CD4-positive, alpha-beta T cell treated with Interleukin-10 for 1 hour (primary cell): Measurements from ENCODE around the gene CLTCL1.
A peak's percentile ranks its signal among the peaks of the same experiment; 100 is the strongest.
"Not testable (repeated sequence)": the region's sequence is repeated elsewhere in the genome, so short reads cannot be mapped to it uniquely, and the experiment has no call there.

Experiments used
- DNase-seq: peaks from one replicate; pipeline ENCODE4 v3.0.0-alpha.2; 2020

Gene CLTCL1

DNA sequence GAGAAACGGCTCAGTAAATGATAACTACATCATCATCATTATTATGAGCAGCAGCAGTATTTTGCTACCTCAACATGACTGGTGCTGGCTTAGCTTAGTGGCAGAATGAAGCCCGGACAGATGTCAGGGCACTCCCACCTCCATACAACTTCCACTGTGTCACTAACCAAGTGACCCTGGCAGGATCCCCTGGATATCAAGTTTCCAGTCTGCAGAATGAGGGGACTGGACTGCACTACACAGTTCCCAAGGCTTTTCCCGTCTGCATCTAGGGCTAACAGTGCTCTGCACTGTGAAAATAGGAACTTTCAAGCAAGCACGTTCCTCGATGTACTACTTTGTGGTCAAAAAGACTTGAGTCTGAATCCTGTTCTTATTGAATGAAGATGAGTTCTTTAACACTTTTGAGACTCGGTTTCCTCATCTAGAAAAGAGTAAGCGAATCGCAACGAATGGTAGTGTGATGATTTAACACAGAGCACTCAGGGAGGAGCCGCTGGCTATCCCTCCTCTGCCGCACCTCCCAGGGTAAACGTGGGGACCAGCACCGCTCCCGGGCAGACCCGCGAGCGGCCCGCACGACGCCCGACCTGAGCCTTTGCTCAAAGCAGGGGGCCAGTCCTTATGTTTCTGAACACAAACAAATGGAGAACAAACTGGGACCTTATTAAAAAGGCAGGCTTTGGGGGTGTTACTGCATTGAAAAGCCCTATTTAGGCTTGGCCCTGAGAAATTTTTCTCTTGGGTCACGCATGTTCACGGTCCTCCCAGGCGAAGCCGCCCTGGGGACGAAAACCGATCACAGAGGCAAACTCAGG, 910 bp downstream of the CLTCL1 start:
- DNase-seq, result no peak

DNA sequence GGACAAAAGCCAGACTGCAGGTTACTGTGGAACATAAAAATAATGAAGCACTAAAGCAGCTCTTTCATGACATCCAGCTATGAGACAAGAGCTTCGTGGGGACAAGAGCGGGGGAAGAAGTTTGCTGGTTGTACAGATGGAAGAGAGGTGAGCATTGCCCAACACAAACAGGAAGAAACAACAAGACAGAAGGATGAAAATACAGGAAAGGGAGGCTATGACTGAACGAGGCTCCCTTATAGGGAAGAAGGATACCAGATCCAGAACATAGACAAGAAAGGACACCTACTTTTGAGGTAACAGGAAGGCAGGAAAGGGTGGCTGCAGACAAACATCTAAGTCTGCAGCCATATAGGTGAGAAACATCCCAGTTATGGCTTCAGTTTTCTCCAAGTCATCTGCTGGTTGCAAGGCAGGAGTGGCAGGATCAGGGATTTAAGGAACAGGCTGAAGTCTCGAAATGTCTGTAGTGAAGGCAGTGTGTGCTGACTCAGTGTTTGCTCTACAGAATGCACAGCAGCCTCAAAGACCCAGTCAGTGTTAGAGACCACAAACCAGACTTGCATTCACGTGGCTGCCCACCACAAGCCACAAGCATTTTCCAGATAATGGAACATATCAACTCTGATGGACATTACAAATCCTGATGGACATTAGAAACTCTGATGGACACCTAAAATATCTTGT, 1.9 kb downstream of the CLTCL1 start:
- DNase-seq, result peak; percentile 12

DNA sequence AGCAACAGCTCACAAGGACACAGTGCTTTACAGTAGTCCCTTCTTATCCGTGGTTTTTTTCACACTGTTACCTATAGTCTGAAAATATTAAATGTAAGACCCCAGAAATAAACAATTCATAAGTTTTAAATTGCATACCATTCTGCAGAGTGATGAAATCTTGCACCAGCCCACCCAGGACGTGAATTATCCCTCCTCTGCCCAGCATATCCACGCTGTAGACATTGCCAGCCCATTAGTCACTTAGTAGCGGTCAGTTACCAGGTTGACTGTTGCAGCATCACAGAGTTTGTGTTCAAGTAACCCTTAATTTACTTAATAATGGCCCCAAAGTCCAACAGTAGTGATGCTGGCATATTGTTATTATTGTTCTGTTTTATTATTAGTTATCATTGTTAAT, 3.6 kb downstream of the CLTCL1 start:
- DNase-seq, result no peak

DNA sequence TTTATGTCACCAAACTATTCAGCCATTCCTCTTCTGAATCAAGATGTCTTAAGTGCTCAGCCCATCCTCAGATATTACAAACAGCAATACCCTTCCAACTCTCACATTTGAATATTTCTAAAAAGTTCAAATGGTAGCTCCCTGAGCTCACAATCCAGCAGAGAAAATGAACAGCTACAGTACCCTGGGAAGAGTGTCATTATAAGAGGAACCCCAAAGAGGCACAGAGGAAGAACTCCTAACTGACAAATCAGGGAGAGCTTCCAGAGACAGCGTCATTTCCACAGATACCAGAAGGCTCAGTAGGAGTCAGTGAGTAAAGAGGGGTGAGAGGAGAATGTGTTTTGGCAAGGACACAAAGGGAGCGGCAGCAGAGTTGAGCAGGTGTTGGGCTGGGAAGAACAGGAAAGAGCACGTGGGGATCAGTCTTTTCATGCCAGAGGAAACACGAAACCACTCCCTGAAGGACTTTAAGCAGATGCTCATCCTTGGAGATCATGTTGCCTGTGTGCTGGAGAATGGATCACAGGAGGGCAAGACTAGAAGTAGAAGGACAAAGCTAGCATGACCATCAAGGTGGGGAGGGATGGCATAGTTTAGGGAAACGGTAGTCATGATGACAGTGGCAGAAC, 4.3 kb downstream of the CLTCL1 start:
- no peak for DNase-seq

DNA sequence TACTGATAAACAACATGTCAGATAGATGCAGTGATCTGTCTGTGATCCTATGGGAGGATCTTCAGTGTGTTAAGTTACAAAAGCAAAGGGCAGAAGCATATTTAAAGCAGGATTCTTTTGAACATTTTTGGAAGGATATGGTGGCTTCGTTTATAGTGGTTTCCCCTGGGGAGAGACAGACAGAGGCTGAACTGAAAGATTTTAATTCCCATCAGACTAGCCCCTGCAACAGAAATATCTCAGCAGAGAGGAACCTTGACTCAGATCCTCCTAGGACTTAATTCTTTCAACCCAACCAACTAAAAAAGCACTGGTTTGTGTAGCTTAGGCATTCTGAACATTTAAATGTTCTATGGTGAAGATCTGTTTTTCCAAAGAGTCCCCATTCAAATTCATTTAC, 5.7 kb downstream of the CLTCL1 start:
- no peak for DNase-seq

DNA sequence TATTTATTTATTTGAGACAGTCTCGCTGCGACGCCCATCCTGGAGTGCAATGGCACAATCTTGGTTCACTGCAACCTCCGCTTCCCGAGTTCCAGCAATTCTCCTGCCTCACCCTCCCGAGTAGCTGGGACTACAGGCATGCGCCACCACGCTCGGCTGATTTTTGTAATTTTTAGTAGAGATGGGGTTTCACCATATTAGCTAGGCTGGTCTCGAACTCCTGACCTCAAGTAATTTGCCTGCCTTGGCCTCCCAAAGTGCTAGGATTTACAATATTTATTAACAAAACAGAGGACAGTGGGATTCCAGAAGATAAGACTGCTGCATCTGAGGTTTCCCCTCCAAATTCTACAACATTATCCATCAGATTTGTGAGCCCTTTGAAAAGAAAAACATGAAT, 12.4 kb downstream of the CLTCL1 start:
- not testable (repeated sequence) for DNase-seq

DNA sequence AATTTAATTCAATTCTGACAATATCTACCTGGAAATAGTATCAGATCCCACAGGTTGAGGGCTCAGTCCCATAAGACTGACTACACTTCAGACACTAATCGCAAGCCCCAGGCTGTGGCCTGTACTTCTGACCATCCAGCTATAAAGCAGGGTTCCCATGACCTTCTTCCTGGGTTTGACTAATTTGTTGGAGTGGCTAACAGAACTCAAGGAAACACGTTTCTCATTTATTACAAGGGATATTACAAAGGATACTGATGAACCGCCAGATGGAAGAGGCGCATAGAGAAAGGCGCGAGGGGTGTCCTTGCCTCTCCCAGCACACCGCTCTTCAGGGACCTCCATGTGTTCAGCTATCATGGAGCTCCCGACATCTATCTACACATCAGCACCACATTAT, 13.7 kb downstream of the CLTCL1 start:
- no peak for DNase-seq

DNA sequence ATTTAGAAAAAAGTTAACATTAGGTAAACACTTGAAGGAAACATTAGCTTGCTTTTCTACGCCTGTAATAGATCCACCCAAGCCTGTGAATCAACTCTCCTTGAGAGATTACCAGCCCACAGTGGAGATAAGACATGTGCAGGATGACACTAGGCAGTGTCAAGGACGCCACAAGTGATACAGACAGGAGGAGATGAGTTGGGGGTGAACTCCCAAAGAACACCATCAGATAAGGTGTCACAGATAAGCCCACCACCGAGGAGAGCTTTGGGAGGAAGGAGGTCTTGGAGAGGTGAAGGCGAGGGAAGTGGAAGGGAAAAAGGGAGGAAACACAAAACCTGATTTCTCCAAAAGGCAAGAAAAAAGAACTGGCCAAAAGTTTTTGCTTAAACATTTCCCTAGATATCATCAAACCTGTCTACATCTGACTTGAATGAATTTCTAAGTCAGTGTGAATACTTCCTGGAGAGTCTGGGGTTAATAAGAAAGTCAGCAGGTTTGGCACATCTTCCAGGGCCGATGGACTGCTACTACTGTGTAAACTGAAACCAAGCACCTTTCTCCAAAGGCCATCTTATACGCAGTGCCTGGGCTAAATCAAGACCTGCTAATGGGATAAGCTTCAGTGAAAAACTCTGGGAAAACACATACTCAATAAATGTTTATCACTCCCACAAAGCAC, 15.5 kb downstream of the CLTCL1 start:
- DNase-seq, result no peak

DNA sequence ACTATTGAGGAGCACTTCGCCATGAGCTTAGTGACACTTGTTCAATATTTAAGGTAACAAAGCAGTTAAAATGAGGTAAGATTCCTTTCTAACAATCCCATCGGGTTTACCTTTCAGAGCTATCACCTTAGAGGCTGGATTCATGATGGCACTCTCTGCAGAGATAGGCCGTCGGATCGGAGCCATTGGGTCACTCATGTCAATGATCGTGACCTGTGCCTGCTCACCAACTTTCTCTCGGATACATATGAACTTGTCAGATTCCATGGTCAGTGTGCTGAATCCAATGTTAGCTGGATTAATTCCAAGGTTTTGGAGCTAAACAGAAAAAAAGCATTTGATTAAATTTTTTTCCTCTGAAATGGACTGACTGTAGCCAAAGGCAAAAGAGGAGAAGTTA, 16.0 kb downstream of the CLTCL1 start:
- no peak for DNase-seq

DNA sequence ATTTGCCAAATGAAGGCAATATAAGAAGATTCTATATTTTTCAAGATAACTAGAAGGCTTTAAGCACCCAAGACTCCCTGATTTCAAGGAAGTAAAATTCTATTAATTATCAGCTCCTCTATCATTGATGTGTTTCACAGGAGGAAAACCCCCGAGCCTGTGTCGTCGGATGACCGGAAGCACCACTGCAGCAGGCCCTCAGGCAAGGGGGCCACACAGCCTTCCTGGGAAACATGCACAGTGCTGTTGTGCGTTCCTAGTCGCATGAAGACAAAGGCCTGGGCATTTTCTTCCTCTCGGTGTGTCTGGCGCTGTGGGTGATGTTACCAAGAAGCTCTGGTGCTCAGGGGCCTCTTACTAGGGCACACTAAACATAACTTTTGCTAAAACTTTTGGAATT, 16.4 kb downstream of the CLTCL1 start:
- DNase-seq, result no peak

DNA sequence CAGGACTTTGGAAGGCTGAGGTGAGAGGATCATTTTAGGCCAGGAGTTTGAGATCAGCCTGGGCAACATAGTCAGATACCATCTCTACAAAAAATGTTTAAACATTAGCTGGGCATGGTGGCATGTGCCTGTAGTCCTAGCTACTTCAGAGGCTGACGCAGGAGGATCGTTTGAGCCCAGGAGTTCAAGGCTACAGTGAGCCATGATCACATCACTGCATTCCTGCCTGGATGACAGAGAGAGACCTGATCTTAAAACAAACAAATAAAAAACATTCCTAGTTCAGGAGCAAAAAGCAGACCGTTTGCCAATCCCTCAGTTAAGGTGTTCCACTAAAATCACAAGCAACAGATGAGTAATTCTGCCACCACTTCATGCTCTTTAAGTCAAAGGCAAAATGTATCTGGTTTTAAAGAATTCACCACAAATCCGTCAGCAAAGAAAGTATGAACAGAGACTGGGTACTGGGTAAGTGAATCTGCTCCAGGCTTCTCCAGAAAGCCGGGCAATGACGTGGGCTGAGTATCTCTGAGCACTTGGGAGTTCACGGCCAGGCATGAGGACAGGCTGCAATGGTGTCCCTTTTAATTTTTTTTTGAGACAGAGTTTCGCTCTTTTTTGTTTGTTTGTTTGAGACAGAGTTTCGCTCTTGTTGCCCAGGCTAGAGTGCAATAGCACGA, 19.5 kb downstream of the CLTCL1 start:
- no peak for DNase-seq

DNA sequence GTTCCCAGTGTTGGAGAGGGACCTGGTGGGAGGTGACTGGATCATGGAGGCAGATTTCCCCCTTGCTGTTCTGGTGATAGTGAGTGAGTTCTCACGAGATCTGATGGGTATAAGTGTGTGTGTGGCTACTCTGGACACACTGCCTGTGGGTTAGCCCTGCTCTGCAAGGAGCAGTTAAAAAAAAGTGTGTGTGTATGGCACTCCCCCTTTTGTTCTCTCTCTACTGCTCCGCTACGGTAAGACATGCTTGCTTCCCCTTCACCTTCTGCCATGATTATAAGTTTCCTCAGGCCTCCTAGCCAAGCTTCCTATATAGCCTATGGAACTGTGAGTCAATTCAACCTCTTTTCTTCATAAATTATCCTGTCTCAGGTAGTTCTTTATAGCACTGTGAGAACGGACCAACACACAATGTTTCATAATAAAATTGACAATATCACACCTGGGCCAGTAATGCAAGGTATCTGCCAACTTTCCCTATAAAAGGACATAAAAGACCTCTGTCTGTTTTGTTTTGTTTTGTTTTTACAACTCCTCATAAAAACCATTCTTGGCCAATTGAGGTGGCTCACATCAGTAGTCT, 20.2 kb downstream of the CLTCL1 start:
- DNase-seq, result no peak

DNA sequence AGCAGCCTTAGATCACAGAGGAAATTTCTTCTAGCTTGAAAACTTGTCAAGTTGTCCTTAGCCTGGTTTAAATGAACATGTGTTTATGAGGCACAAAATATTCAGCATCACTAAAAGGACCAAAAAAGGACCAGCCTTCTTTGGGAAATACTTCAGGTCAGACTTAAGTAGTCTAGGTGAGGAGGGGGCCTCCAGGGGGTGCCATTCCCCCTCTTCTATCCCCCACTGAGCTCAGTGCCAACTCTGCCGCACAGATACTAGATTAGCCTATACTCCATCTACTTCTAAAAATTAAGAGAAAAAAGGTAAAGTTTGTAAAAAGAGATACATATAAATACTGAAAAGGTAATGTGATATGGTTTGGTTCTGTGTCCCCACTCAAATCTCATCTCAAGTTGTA, 20.6 kb downstream of the CLTCL1 start:
- no peak for DNase-seq

DNA sequence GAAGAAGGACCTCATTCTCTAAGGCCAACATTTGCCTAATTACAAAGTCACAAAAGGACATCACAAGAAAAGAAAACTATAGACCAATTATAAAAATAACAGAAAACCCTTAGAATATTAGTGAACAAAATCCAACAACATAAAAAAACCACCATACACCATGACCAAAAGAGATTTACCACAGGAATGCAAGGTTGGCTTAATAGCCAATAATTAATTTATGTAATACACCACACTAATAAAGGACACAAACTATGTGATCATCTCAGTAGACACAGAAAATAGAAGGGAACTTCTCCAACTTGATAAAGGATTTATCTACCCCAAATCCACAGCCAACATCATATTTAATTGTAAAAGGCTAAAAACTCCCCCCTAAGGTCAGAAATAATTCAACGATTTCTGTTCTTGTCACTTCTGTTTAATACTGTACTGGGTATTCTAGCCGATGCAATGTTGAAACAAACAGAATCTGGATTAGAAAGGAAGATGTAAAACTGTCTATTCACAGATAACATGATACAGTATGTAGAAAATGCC, 24.9 kb downstream of the CLTCL1 start:
- no peak for DNase-seq

DNA sequence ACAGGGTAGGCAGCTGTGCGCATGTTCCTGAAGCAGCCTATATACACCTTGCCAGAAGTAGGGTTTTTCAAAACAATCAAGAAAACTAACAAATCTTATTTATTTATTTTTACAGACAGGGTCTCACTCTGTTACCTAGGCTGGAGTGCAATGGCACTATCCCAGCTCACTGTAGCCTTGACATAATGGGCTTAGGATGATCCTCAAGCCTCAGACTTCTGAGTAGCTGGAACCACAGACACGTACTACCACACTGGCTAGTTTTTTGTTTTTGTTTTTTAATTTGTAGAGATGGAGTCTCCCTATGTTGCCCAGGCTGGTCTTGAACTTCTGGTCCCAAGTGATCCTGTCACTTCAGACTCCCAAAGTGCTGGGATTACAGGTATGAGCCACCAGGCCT, 25.7 kb downstream of the CLTCL1 start:
- no peak for DNase-seq

DNA sequence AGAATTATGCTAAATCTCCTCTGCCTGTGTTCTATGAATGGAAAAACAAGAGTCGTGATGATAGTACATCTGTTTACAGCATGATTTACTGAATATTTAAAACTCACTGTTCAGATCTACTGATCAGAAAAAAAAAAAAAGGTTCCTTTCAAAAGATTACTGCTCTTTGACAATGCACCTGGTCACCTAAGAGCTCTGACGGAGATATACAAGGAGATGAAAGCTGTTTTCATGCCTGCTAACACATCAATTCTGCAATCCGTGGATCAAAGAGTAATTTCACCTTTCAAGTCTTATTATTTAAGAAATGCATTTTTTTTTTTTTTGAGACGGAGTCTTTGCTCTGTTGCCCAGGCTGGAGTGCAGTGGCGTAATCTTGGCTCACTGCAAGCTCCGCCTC, 30.7 kb downstream of the CLTCL1 start:
- DNase-seq, result no peak

DNA sequence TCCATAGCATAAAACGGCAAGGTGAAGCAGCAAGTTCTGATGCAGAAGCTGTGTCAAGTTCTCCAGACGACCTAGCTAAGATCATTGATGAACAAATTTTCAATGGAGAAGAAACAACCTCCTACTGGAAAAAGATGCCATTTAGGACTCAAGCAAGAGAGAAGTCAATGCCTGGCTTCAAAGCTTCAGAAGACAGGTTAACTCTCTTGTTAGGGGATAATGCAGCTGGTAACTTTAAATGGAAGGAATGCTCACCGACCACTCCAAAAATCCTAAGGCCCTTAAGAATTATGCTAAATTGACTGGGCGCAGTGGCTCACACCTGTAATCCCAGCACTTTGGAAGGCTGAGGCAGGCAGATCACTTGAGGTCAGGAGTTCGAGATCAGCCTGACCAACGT, 31.3 kb downstream of the CLTCL1 start:
- no peak for DNase-seq

DNA sequence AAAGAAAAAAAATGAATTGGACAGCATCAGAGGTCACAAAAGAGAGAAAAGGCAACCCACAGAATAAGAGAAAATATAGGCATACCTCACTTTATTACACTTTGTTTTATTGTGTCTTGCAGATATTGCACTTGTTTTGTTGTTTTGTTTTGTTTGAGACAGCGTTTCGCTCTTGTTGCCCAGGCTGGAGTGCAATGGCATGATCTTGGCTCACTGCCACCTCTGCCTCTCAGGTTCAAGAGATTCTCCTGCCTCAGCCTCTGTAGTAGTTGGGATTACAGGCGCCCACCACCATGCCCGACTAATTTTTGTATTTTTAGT, 32.6 kb downstream of the CLTCL1 start:
- not testable (repeated sequence) for DNase-seq

DNA sequence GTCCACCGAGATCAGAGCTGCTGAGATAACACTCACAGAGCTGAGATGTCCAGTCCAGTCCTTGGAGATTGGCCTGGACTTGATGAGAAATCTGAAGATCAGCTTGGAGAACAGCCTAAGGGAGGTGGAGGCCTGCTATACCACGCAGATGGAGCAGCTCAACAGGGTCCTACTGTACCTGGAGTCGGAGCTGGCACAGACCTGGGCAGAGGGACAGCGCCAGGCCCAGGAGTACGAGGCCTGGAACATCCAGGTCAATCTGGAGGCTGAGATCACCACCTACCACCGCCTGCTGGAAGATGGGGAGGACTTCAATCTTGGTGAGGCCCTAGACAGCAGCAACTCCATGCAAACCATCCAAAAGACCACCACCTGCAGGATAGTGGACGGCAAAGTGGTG, 33.1 kb downstream of the CLTCL1 start:
- no peak for DNase-seq

DNA sequence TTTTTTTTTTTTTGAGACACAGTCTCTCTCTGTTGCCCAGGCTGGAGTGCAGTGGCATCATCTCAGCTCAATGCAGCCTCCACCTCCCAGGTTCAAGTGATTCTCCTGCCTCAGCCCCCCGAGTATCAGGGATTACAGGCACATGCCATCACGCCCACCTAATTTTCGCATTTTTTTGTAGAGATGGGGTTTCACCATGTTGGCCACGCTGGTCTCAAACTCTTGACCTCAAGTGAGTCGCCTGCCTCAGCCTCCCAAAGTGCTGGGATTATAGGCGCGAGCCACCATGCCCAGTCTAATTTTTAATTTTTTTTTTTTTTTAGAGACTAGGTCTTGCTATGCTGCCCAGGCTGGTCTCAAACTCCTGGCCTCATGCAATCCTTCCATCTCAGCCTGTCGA, 35.2 kb downstream of the CLTCL1 start:
- DNase-seq, result not testable (repeated sequence)

DNA sequence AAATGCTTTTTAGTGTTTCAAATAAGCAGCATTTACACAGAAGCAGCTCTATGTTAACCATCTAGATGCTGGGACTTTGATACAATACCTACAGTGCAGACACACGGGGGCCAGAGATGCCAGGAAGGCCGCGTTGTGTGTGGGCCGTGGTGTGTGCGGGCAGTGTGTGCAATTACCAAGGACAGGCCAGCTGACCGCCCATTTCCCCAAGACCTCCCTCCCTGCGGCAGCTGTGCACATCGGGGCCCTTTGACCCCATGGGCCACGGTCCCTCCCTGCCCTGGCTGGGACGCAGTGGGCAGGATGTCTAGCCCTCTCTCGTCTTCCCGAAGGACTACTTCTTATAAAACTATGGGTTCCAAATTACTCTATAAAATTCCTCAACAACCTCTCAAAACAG, 38.4 kb downstream of the CLTCL1 start:
- DNase-seq, result no peak

DNA sequence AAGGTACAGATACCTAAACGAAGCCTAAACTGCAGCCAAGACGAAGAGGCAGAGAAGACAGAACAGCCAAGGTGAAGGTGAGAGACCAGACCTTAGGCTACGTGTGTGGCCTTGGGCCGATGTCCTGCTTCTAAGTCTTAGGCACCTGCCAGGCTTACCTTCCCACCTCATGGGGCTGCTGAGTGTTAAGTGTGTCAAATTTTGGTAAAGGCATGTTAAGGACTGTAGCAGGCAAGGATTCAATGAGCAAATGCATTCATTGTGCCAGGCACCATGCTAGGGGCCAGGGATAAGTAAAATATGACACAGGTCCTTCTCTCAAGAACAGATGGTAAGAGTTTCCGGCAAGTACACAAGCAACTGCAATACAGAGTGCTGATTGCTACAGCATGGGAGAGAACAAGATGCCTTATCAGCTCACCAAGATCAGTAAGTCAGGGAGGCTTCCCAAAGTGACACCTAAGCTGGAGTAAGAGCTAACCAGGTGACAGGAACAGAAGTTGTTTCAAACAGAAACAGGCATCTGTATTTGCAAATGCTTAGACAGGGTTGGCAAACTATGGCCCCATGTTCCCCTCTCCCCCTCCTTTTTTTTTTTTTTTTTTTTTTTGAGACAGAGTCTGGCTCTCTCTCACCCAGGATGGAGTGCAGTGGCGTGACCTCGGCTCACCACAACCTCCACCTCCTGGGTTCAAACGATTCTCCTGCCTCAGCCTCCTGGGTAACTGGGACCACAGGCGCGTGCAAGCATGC, 46.7 kb downstream of the CLTCL1 start:
- DNase-seq, result no peak
